Measurements from ENCODE around the gene TIRAP.

TIRAP gene

DNA sequence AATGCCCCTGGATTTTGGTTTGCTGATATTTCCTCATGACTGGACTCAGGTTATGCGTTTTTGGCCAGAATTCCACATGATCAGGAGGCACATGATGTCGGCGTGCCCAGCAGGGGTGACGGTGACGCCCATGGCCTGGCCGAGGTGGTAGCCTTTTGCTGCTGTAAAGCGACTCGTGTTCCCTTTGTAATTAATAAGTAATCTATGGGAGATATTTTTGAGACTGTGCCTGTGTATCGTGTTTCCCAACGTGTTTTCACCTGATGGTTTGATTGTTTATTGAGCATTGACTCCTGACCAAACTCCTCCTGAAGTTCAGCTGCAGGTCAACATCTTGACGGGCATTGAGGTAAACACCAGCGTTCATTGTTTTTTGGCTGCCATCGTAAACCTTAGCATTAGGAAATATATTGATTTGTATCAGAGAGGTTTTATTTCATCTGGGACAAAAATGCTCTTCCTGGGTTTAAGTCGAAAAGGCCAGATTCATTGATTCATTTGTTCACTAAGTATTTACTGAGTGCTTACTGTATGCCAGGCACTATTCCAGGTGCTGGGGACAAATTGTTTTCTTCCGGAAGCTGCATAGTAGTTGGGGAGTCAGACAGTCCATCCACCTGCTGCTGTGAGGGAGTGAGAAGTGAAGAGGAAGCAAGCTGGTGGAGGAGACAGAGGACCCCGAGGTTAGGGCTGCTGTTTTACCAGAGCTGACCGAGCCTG, 44.5 kb downstream of the TIRAP start:
- DNase-seq = no peak

DNA sequence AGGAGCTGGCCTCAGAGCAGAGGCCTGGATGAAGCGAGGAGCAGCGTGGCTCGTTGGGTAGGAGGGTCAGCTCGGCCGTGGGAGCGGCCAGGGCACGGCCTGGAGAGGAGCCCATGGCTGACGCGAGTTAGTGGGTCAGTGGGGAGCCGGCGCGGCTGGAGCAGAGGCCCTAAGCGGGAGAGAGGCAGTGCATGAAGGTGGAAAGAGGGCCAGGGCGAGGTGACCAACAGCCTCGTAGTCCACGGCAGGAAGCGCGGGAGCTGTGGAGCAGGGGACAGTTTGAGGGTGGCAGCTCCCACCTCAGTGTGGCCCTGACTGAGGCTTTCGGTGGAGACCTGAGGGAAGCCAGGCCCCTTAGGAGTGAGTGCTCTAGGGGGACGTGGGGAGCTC, 45.1 kb downstream of the TIRAP start:
- DNase-seq = no peak

DNA sequence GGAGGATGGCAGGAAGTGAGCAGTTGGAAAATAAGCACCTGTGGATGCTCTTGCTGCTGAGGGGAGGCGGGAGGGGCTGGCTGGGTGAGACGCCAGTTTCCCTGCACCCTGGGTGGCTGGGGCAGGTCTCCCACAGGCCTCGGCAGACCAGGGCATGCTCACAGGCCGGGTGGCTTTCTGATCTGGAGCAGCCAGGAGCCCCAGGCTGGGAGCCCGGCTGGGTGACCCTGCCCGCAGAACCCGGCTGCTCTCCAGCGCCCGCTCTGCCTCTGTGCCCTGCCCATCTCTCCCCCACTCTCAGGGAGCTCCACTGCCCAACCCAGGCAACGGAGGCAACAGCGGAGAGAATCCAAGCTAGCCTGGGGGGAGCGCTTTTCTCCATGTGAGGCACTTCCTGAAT, 45.6 kb downstream of the TIRAP start:
- DNase-seq = no peak

DNA sequence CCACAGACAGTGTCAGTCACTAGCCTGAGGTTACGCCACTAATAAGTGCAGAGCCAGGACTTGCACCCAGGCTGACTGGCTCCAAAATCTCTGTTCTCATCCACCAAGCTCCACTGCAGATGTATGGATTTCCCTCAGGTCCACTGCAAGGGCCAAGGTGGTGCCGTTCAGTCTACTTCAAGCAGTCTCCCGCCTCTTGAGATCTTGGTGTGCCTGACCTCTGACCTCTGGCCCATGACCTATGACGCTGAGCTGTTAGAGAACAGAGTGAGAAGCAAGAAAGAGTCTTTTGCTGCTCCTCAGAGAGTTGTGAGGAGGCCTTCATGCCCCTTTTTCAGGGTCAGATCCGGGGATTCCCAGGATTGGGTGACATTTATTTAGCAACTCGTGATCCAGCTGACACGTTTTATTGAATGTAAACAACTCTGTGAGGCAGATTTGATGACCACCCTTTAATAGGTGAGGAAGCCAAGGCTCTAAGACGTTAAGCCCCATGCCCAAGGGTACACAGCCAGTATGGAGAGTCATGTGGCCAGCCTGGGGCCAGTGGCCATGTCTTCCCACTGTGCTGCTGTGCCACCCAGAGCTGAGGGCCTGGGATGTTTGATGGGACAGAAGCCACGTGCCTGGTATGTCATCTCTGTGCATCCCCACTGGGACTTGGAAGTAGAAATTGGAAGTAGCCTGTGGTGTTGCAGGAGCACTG, 46.2 kb downstream of the TIRAP start:
- DNase-seq = no peak

DNA sequence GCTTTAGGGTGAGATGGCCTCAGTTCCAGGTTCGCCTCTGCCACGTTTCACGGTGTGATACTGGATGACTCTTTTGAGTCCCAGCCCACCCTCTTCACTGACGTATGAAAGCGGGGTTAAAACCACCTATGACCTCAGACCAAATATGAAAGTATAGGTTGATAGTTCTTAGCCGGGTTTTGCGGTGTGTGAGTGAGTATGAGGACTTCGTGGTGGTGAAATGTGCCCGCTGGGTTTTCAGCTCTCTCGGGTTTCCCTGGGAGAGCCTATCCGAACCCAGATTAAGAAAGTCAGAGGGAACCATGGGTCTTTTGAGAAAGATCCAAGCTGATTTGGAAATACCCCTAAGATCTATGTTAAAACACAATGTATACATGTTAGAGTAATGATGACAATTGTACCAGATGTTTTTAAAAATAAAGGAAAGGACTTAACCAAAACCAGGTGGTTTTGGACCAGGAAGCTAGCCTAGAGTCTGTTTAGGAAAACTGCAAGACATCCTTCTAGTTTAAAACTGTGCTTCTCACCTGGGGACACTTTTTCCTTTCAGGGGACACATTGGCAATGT, 46.8 kb downstream of the TIRAP start:
- DNase-seq = no peak

DNA sequence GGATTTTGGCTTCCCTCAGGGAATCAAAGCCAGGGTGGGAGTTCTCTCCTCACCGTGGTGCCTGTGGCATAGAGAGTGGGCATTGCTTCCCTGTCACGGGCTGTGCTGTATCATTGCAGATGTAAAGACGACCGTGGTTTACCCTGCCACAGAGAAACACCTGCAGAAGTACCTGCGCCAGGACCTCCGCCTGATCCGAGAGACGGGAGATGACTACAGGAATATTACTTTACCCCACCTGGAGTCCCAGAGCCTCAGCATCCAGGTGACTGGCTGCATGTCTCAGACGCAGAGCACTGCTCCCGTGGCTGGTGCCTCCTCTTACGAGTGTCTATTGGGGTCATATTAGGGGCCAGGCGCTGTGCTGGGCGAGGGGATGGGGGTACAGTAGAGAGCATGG, 48.4 kb downstream of the TIRAP start:
- no peak for DNase-seq

DNA sequence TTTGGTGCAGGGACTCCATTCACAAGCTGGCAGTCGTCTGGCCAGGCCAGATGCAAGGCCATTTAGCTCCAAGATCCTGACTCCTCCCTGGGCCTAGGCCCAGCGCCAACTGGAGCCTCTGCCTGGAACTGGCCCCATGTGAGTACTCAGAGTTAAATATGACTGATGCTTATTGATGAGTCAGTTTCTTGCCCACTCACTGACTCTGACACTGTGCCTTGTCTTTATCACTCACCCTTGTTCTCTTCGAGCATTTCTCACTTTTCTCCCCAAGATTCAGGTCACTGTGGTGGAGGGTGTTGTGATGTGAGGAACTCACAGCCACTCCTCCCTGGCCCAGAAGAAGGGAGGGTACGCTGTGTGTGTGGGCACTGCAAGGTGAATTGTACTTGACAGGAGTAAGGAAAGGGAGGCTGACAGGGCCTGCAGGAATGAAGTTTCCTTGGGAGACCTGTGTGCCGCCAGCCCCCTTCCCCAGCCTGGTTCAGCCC, 49.4 kb downstream of the TIRAP start:
- DNase-seq = no peak

DNA sequence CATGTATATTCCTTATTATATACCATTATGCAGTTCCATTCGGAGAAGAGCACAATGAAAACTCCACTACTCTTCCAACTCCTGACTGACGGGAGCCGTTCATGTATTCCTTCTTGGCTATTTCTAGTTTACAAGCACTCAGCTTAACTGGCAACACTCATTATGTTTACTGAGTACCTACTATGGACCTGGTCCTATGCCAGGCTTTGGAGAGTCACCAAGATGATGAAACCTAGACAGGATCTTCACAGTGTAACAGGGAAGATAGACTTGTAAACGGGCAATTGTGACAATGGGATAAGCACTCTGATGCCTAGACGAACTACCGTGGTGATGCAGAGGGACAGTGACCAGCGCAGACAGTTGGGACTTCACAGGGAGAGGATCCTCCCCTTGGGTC, 50.2 kb downstream of the TIRAP start:
- no peak for DNase-seq

DNA sequence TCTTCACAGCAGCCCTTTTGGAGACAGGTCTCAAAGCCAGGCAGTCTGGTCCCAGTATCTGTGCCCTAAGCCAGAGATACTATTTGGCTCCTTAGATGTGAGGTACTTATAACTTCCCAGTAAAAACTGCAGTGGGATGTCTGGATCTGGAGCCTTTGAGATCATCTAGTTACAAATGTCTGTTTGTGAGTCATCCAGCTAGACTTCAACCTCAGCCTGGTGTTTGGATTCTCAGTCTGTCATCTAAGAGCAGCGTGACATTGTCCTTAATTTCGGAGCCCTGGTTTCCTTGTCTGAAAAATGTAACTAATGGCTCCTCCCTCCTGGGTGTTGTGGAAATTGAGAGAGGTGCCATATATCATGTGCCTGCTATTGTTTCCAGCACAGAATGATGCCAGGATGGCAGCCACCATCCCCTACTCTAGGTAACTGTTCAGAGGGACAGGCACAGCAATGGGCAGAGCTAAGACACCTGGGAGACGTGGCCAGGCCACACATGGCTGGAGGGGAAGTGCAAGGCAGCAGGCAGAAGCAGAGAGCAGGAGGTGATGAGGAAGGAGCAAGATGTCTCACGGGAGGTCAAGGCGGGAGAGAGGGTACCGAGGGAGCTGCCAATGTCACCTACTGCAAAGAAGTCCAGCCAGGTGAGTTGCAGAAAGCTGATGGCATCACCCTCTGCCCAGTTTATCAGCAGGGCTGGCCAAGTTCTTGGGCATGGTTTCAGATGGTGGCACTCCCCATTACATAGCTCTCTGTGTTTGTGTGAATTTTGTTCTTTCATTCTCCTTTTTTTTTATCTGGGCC, 52.0 kb downstream of the TIRAP start:
- no peak for DNase-seq

DNA sequence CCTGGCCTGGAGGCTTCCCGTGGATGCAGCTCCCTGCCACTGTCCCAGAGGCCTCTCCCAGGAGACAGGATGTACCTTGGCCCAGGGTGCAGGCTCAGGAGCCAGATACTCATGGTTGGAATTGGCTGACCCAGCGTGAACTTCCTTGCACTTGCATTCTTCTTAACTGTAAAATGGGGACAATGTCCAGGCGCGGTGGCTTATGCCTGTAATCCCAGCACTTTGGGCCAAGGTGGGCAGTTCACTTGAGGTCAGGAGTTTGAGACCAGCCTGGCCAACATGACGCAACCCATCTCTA, 52.5 kb downstream of the TIRAP start:
- DNase-seq = no peak

DNA sequence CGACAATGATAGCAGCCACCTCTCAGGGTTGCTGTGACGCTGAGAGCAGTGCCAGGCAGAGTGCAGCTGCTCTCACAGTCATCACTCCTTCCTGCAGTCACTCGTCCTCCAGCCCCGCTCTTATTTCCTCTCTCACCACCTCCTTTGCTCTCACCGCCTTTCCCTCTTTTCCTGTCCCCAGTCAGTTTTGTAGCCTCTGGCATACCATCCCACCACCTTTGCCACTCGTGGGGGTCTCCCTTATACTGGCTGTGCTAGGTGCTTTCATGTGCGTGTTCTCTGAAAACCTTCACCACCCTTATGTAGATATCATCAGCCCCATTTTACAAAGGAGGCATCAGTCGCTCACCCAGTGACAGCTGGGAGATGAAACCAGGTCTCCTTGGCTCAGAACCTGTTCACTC, 53.2 kb downstream of the TIRAP start:
- no peak for DNase-seq

DNA sequence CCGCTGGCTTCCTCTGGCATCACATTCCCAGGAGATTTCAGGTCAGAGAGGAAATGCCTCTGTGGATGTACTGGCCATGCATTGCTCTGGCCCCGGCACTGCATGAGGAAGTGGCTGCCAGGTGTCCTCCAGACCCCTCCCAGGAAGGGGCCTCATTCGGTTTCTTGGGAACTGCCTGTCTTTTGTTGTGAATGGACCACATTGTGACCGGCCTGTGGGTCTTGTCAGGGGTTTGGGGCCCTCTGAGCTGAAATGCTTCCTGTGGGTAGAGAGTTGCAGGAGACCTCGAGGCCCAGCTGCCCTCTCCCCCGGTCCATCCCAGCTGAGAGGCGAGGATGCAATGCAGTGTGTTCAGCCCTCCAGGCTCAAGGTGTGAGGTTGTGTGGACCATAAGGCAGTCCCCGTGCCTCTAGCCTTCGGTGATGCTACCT, 53.8 kb downstream of the TIRAP start:
- no peak for DNase-seq

DNA sequence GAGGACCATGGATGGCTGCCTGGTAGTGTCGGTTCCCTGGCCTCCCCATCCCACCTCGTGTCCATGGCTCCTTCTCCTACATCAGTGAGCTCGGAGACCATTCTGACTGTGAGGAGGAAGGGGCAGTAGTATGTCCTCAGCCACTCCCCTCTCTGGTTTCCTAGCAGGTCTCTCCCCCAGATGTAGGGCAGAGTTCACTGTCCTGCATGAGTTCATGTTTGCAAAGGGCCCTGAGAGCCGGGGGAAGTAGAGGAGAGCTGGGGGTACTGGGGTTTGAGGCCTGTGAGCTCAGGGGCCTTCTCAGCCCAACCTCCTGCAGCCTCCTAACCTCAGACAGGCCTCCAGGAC, 54.2 kb downstream of the TIRAP start:
- DNase-seq = no peak

DNA sequence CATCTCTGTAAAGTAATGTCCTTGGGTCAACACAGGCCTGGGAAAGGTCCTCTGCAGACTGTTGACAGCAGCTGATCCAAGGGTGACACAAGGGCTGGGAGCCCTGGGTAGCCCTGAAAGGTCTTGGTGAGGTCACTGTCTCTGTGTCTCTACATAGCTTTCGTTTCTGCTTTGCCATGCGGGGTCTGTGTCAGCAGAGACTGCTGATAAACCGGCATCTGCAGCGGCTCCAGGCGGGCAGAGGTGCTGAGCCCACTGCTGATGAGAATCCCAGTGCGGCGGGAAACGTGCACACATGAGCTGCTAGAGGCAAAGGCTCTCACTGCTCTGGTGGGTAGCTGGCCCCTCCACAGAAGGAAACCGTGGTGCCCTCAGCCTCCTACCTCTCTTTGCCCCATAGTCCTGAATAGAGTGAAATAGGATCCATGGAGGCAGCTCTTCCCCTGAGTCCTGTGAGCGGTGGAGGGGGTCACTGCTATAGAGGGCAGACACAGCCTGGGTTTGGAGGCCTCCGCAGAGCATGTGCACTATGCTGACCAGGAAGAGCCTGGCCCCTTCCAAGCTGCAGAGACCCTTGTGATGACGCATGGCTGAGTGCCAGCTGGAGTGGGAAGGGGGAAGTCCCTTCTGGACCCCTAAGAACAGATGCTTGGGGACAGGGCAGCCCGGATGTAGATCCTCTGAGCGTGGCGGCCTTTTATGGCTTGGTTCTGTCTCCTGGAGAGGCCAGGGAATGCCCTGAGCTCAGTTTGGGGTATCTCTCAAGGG, 54.8 kb downstream of the TIRAP start:
- no peak for DNase-seq

DNA sequence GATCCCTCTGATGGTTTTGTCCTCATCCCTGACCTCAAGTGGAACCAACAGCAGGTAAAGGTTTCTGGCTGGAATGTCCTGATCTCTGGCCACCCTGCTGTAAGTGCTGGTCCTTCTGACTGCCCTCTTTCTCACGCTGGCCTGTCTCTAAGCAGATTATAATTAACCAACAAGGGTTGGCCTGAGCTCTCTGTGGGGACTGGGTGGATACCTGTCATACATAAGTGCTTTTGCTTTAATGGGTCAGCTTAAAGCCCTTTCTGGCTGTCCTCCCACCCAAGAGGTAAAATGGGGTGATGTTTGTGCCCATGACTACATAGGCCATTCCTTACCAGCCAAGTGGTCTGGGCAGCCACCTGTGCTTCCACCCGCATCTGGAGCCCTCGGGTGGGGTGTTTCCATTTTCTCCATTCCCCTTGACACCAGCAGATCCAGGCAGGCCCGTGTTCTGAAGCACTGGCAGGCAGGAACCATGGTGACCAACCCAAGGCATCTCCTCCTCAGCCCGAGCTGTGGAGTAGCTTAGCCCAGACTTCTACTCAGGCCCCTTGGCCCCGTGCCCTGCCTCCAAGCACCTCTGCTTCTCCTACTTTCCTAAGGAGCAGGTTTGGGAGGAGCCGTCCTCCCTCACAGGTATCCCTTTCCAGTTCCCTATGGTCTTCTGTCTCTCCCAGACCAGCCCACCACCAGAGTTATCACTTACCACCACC, 55.6 kb downstream of the TIRAP start:
- no peak for DNase-seq

DNA sequence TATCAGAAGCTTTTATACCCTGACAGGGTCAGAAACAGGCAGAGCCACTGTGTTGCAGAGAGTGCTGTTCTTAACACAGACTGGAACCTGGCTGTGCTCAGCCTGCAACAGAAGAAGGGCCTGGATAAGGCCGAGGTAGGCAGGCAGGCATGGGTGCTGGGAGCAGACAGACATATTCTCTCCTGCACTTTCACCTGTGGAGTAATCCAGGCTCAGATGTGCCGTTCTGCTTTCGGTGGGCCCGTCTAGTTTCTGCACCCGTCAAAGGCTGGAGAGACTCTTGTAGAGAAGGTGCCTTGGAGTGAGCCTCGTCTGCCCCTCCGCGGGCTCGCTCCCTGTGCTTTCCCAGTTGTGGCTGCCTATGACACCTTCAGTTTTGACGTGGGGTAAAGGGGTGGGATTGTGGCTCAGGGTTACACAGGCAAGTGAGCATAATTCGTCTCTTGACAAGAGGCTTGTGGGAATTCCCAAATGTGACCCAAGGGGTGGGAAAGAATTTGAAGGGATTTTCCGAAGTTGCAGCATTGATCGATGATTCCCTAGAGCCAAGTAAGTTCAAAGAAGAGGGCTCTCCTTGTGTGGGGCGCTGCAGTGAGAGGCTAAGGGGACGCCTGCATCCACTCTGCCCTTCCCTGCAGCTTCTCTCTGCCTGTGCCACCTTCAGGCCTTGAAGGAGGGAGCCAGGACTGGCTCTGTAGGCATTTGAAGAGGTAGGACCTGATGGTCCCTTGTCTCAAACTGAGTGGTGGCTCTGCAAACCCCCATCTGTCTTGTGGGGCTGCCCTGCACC, 56.4 kb downstream of the TIRAP start:
- DNase-seq = no peak

DNA sequence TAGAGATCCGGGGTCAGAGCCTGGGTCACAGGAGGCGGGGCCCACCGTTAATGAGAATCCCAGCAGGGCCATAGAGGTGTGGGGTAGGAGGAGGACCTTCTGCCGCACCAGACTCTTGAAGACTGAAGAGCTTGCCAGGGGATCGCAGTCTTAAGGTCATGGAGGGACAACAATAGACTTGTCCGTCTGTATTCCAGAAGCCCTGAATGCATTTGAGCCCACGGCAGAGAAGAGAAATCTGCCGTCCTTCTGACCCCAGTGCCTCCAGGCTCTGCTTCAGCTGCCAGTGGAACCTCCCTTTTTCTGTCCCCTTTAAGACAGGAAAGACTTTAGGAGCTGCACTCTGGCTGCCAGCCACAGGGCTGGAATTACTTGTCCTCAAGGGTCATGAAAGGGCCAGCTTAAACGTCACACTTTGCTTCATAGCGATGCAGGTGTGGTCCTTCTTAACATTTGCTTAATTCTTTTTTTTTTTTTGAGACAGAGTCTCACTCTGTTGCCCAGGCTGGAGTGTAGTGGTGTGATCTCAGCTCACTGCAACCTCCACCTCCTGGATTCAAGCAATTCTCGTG, 57.1 kb downstream of the TIRAP start:
- DNase-seq = no peak

DNA sequence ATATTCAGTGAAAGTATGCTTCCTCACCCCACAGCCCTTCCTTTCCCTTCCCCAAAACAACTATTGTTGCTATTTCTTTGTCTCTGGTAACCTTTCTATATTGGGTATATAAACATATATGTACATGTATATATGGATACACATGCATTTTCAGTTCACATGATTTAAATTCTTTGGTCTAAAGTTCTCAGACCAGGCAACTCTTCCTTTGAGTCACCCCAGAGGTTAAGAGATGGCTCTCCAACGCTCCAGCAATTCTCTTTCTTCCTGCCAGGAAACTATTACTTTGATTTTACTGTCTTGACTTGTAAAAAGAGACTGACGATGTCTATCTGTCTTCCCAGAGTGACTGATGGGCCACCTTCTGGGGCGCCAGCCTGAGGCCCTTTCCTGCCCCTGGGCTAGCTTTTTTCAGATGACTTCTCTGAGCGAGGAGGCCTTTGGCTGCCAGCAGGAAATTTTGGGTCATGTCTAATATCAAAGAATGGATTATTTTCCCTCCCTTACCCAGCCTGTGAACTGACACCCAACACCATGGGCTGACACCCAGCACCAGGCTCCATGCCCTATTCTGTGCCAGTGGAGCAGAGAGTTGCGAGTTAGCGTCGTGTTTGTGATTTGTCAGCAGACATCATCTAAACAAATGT, 58.2 kb downstream of the TIRAP start:
- no peak for DNase-seq

DNA sequence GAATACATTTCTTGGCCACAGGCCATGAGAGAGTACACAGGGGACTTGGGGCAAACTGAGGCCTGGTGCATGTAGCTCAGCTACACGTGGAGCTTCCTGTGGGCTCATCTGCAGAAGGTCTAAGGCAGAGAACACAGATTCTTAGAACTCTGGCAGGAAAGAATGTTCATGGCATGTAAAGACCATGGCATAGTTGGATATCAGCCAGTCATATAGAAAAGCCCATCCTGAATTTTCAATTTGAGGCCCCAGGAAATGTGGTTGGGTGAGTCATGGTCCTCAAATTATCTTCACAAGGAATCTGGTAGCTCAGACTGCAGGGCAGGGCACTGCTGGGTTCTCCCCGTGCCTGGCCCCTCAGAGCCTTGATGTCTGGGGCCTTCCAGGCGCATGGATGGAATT, 58.9 kb downstream of the TIRAP start:
- no peak for DNase-seq

DNA sequence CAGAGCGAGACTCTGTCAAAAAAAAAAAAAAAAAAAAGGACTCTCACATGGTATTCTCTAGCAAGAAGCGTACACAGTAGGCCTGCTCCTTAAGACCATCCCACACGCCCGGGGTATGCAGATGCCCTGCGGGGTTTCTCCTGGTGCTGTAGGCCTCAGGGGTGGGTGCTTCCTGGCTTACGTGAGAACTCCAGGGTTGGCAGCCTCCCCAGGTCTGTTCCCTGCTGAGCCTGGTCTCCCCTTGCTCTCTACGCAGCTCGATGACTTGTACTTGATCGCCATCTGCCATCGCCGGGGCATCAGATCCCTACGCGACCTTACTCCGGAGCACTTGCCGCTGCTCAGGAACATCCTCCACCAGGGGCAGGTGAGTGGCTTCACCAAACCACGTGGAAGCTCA, 60.2 kb downstream of the TIRAP start:
- no peak for DNase-seq

All from stimulated activated naive CD4-positive, alpha-beta T cell treated with Interleukin-2 at 50 U/mL for 16 hours (primary cell).